Globus pallidus (tissue), 1 donor: Measurements from ENCODE around the gene FMNL1.
"Not testable (repeated sequence)": the region's sequence is repeated elsewhere in the genome, so short reads cannot be mapped to it uniquely, and the experiment has no call there.

Experiments
- DNase-seq: peaks from one replicate; pipeline ENCODE4 v3.0.0-alpha.2; 2015; ENCODE audit warnings: low spot score

FMNL1 gene

DNA sequence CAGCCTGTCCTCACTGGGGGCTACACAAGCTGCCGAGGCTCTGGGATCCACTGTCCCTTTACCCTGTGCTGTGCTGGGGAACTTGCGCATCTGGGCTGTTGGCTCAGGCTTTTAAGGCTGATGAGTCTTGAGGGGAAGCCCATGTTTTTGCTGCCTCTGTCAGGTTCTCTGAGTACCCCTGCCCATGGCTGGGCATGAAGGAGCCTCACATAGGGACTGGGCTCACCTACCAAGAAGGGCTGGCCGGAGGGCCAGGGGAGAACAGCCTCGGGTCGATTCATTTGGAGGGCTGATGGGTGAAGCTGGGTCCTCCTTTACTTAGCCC, 14.6 kb downstream of the FMNL1 start:
- no peak for DNase-seq

DNA sequence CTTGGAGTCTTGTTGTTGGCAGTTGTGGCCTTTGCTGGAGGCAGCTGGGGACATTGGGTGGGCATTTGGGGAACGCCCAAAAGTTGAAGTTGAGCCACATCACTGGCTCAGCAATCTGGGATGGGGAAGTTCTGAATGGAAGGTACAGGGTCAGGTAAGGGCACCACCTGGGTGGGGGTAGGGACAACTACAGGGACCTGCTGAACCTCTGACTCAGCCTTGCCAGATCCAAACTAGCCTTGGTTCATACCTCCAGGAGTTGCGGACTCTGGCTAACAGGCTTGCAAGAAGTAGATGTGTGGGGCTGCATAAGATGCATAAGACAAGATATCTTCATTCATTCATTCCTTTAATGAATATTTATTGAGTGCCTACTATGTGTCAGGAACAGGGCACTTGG, 16.0 kb downstream of the FMNL1 start:
- no peak for DNase-seq

DNA sequence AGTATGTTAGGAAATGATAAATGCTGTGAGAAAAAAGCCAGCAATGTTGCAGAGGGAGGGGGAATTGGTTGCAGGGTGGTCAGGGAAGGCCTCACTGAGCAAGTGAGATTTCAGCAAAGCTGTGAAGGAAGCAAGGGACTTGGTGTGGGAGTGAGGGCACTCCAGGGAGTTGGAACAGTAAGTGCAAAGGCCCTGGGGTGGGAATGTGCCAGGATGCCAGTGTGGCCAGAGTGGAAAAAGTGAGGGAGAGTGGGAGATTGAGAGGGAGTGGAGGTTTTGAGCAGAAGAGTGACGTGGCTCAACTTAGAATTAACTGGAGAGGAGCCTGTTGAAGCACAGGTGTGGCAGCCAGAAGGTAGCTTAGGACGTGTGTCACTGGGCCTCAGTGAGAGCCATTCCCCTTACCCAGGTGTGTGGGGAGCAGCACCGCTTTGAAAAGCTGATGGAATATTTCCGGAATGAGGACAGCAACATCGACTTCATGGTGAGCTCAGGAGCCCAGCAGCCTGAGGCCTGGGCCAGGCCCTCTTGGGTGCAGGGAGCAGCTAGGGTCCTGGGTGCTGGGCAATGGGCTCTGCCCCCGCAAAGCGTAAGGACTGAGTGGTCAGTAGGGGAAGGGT, 16.6 kb downstream of the FMNL1 start:
- no peak for DNase-seq

DNA sequence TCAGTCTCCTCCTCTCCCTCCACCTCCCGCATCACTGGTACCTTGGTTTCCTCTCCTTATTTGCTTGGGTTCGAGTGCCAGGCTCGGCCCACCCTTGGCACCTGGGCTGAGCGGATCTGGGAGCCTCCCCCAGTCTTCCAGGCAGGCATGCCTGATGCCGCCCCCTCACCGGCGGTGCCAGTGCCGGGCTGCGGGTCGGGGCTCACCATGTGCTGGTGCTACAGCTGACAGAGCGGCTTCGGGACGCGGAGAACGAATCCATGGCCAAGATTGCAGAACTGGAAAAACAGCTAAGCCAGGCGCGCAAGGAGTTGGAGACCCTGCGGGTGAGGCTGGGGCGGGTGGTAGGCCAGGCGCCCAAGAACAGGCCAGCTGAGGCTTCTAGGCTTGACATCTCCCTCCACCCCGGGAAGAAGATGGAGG, 19.2 kb downstream of the FMNL1 start:
- DNase-seq: no peak

DNA sequence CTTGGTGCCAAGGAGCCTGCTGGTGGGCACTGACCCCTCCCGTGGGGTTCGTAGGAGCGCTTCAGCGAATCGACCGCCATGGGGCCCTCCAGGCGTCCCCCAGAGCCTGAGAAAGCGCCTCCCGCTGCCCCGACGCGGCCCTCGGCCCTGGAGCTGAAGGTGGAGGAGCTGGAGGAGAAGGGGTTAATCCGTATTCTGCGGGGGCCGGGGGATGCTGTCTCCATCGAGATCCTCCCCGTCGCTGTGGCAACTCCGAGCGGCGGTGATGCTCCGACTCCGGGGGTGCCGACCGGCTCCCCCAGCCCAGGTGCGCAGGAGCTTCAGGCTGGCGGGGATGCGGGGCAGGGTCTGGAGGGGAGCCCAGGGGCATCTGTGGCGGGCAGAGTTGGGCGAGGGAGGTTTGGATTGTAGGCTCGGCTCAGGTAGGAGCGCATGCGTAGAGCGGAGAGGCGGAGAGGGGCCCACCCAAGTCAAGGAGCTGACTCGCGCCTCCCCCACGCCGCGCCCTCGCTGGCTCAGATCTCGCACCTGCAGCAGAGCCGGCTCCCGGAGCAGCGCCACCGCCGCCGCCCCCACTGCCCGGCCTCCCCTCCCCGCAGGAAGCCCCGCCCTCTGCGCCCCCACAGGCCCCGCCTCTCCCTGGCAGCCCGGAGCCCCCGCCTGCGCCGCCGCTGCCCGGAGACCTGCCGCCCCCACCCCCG, 19.8 kb downstream of the FMNL1 start:
- DNase-seq: no peak

DNA sequence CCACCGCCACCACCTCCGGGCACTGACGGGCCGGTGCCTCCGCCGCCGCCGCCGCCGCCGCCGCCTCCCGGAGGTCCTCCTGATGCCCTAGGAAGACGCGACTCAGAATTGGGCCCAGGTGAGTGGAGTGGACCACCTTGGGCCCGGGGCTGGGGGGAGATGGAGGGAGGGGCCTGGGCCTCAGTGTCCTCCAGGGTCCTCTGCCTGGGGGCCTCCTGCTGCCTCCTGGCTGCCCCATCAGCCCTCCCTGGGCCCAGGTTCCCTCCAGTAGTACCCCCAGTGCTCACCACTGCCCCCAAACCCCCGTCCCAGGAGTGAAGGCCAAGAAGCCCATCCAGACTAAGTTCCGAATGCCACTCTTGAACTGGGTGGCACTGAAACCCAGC, 20.3 kb downstream of the FMNL1 start:
- no peak for DNase-seq

DNA sequence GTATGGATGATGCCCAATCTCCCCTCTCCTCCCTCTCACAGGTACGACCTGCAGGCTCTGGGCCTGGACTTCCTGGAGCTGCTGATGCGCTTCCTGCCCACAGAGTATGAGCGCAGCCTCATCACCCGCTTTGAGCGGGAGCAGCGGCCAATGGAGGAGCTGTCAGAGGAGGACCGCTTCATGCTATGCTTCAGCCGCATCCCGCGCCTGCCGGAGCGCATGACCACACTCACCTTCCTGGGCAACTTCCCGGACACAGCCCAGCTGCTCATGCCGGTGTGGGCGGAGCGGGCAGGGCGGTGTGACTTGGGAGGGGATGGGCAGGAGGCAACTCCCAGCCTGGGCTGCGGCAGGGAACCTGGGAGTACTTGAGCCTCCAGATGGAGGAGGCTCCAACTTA, 22.1 kb downstream of the FMNL1 start:
- no peak for DNase-seq

DNA sequence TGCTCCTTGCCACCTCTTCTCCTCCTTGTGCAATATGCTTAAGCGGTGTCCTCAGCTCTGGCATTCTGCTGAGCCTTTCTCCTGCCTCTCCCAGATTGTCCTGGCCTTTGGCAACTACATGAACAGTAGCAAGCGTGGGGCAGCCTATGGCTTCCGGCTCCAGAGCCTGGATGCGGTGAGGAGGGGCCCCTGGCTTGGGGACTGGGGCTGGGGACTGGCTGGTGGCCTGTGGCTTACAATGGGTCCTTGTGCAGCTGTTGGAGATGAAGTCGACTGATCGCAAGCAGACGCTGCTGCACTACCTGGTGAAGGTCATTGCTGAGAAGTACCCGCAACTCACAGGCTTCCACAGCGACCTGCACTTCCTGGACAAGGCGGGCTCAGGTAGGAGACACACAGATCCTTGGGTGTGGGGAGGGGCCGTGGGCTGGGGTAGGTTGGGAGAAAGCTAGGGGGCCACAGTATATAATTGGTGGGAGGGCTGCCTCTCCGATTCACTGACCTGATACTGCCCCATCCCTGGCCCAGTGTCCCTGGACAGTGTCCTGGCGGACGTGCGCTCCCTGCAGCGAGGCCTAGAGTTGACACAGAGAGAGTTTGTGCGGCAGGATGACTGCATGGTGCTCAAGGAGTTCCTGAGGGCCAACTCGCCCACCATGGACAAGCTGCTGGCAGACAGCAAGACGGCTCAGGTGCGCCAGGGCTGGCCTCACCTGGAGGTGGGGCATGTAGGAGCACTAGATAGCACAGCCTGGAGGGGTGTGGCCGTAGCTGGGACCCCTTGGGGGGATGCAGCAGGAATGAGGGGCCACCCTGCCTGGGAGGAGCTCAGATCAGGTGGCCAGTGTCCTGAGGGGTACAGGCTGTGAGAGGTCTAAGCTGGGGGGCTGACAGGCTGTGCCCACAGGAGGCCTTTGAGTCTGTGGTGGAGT, 23.3 kb downstream of the FMNL1 start:
- no peak for DNase-seq

DNA sequence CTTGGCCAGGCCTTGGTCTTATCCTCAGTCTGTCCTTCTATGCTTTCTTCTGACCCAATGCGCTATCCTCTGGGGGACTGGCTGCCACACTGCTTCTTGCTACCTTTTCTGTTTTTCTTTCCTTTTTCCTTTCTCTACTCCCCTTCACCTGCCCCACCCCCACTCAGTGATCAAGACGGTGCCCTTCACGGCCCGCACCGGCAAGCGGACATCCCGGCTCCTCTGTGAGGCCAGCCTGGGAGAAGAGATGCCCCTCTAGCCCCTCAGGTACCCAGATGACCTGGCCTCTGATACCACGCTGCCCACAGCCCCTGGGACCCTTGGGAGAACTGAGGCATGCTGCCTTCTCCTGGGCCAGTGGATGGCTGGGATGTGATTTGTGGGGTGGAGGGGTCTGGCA, 24.7 kb downstream of the FMNL1 start:
- DNase-seq: no peak

DNA sequence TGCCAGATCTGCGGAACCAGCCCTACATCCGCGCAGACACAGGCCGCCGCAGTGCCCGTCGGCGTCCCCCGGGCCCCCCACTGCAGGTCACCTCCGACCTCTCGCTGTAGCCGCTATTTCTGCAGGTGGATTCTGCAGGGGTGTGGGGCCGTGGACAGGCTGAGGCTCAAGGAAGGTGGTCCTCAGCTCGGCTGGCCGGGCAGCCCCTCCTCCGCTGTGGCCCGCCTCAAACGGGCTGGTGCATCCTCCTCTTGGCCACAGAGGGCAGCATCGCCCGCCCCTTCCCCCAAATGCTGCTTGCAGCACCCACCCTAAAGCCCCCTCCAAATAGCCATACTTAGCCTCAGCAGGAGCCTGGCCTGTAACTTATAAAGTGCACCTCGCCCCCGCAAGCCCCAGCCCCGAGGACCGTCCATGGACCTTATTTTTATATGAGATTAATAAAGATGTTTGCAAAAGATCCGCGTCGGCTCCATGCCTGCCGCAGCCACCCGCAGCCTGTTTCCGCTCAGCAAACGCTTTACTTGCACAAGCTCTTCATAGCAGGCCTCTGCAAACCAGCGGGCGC, 25.3 kb downstream of the FMNL1 start:
- no peak for DNase-seq

DNA sequence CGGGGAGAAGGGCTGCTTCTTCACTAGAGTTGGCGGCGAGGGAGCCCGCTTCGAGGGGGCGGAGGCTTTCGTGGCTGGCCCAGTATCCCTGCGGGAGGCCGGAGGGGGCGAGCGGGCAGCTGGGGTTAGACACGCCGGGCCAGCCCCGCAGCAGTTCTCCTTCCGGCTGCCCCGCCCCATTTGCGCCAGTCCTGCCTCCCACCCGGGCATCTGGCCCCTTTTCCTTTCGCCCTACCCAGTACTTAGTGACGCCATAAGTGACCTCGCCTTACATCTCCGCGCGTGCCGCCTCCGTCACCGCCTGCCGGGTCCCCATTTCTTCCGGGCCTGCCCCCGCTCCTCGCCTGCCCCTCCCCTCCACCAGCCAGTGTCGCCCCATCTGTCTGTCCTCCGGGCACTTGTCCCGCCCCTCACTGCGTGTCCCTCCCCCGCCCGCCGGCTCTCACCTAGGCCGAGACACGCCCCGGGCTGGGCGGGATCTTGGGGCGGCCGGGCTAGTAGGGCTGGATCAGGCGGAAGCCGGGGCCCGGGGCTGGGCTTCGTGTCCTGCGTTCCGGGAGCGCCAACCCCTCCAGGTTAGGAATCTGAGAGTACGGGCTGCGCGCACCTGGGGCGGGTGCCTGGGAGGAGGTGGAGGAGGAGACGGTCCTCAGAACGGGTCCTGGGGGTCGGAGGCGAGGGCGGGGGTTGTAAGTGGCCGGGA, 25.9 kb downstream of the FMNL1 start:
- no peak for DNase-seq

DNA sequence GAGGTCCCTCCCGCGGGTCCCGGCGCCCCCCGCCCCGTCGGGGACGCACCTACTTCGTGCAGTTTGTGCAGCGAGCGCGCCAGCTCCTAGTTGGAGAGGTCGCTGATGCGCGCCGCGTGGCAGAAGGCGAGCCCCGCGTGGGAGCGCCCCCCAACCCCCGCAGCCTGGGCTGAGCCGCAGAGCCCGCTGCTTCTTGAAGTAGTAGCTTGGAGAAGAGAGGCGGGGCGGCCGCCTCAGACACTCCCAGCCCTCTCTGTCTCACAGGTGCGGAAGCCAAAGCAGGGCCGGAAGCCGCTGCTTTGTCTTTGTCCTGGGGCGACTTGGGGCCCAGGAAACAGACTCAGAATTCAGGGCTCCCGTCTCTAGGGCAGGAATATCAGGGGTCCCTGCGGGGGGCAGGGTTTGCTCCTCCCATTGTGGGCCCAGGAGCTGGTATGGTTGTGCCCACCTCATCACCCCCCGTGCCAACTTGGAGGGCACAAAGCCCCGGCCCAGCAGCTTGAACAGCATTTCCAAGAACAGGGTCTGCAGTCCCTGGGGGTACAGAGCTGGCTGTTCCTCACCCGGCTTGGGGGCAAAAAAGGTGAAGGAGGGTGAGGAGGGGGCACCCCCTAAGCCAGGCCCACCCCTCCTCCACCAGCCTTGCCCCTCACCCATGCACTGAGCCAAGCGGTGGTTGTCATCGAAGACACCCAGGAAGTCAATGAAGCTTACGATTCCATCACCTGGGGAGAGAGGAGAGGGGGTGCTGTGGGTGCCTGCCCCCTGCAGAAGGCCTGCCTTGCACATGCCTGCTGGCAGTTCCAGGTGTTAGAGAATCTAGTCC, 26.7 kb downstream of the FMNL1 start:
- no peak for DNase-seq

DNA sequence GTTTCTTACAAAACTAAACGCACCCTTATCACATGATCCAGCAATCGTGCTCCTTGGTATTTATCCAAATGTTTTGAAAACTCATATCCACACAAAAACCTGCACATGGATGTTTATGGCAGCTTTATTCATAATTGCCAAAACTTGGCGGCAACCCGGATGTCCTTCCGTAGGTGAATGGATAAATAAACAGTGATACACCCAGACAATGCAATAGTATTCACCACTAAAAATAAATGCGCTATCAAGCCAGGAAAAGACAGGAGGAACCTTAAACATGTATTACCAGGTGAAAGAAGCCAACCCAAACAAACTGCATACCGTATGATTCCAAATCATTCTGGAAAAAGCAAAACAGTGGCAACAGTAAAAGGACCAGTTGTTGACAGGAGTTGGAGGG, 30.2 kb downstream of the FMNL1 start:
- DNase-seq: no peak

DNA sequence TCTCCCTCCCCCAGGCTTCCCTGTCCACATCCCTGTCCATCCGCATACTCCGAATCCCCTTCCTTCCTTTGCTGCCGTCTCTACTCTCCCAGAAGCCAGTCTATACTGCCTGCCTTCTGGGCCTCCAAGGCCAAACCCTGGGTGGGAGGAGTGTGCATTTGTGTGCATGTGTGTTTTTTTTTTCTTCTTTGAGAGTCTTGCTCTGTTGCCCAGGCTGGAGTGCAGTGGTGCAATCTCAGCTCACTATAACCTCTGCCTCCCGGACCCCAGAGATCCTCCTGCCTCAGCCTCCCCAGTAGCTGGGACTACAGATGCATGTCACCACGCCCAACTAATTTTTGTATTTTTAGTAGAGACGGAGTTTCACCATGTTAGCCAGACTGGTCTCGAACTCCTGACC, 31.6 kb downstream of the FMNL1 start:
- not testable (repeated sequence) for DNase-seq

DNA sequence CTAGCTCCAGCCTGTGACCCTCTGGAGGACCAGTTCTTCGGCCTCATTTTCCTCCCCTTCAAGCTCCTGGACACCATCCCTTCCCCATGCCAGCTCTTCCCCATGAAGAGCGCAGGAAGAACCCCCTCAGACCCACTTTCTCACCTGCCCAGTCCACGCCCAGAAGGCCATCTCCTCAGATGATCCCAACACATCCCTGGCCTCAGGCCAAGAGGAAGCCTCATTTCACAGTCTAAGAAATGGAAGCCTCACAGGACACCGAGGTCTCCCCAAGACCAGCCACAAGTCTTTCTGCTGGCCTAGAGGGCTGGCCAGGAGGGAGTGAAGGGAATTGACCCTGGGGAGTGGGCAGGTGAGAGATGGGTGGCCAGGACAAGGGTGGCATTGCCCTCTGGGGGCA, 32.2 kb downstream of the FMNL1 start:
- DNase-seq: no peak

DNA sequence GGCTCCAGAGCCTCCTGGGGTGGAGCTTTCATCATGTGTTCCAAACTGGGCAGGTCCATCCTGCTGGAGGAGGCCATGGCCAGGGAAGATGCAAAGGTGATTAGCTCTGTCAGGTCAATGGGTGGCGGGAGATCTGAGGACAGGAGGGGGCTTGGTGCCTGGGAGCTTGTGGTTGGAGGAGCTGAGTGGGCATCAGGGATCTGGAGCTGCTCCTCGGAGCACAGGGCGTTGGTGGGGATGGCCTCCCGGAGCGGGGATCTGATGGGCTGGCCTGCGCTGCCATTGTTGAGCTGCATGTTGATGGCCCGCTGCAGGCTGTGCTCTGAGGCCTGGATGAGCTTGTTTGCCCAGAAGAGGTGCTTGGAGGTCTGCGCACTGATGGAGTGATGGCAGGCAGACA, 33.7 kb downstream of the FMNL1 start:
- DNase-seq: no peak

DNA sequence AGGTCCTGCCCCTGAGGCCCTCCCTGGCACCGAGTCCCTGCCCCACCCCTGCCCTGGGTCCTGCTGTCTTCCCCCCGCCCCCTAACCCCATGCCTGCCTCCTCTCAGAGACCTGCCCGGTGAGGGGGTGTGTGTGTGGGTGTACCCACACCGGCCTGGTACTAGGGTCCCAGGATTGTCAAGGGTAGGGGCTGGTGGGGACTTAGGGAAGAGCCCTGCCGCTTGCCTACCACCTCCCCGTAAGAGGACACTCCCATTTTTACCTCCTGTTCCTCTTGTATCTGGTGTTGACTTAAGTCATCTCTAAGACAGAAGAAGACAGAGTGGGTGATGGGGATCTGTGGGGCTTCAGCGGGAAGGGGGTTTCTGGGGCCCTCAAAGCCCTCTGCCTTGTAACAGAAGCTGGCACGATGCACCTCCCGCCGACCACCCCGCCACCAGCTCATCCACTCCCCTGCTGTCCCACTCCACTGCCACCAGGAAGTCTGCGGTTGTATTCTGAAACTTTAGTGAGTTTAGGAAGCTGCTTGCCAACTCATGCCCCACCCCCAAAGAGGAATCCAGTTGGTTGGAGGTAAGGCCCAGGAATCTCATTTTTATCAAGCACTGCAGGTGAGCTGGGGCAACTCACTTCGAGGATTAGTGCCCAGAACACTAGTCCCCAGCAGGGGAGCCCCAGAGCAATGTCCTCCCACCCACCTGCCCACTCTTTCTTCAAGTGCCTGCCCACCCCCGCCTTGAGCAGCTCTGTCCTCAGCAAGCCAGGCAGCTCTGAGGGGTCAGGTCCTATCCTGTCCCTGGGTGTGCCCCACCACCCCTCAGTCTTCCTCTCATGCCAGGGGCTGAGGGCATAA, 34.7 kb downstream of the FMNL1 start:
- no peak for DNase-seq

DNA sequence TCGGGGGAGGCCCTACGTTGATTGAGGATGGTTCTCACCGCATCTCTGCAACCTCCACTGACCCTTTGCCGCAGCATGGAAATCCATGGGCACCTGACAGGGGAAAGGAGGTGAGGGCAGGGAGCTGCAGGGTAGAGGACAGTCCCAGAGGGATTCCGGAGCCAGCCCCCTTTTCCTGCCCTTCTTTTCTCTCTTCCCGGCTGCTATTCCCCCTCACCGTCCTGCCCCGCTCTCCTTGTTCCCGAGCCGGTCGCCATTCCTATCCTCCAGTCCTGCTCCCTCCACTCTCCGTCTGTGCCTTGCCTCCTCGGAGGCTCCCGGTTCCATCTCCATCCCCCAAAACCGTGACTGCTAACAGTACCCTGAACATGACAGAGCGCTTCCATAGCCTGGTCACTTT, 35.4 kb downstream of the FMNL1 start:
- DNase-seq: no peak

DNA sequence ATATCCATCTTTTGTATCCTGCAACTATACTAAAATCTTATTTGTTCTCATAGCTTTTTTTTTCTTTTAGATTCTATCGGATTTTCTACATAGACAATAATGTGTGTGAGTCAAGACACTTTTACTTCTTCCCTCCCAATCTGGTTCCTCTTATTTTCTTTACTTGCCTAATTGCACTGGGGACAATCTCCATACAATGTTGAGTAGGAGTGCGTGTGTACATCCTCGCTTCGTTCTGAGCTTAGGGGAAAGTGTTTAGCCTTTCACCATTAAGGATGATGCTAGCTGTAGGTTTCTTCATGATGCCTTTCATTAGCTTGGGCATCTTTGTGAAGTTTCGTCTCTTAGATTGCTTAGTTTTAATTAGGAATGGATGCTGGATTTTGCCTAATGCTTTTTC, 37.3 kb downstream of the FMNL1 start:
- DNase-seq: no peak

DNA sequence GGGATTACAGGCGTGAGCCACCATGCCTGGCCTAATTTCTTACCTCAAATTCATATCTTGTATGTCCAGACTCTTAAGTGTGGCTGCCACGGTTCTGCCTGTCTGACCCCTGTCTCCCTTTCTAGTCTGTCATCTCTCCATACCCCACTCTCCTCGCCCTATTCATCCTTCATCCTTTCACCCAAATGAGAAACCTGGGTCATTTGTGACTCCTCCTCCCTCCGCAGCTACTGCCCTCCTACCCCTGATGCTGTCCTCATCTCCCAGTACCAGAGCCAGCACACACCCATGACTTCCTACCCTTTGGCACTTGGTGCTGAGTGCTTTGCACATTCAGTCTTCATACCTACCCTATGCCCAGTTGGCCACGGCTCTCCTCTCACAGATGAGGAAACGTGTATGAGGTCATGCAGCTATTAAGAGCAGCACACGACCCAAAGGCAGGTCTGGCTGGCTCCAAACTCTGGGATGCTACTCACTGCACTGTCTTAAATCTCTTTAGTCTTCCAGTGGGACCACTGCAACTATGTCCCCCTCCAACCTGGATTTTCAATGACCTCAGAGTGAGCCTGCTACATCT, 38.6 kb downstream of the FMNL1 start:
- no peak for DNase-seq
